ENCODE results near the gene IFIT3.
"Not testable (repeated sequence)": the region's sequence is repeated elsewhere in the genome, so short reads cannot be mapped to it uniquely, and the experiment has no call there.

Gene IFIT3, protein sequence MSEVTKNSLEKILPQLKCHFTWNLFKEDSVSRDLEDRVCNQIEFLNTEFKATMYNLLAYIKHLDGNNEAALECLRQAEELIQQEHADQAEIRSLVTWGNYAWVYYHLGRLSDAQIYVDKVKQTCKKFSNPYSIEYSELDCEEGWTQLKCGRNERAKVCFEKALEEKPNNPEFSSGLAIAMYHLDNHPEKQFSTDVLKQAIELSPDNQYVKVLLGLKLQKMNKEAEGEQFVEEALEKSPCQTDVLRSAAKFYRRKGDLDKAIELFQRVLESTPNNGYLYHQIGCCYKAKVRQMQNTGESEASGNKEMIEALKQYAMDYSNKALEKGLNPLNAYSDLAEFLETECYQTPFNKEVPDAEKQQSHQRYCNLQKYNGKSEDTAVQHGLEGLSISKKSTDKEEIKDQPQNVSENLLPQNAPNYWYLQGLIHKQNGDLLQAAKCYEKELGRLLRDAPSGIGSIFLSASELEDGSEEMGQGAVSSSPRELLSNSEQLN

DNA sequence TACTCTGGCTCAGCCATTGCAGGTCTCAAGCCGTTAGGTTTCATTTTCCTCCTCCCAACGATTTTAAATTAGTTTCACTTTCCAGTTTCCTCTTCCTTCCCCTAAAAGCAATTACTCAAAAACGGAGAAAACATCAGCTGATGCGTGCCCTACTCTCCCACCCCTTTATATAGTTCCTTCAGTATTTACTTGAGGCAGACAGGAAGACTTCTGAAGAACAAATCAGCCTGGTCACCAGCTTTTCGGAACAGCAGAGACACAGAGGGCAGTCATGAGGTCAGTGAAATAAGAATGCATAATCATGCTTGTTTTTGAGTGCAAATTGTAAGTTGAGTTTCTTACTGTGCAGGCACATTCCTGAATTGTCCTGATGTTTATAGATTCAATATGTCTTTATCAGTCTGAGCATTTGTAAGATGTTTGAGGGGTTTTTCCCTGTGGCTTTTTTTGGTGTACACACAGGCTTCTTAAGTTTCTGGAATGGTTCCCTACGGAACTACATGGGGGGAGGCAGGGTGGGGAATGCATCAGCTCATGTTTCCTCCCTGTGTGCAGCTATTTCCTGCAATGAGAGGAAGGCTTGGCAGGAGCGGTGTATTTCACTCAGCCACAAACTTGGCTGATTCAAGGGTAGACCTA lies at the start of gene IFIT3:
IFIT3 (plus strand) TSS at position 195 of the 639 bp plus-strand sequence; CDS start at position 272, 77 bp downstream.
- no peak for DNase-seq (ENCODE audit: low read depth in 2 of 2, low spot score in 1 of 2)

DNA sequence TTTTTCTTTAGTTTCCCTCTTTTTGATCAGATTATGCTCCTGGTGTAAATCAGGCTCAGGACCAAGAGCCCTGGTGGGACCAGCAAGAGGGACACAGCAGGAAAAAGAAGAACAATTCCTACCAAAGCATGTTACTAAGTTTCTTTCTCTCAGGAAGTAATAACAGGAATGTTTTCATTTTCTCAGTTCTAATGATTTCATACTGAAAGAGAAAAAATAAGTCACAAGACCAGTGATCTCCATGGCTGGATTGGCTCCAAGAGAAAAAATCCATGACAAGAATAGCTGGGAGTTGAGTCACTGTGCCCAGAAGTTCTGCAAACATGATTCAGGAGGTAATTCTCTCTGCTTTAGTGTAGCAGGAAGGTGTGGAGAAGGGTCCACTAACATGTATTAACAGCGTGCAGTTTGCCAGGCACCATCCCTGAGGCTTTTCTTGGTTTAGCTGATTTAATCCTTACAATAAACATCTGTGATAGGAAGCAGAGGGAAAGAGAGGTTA lies 49.7 kb upstream of the IFIT3 start:
- no peak for DNase-seq (ENCODE audit: low read depth in 2 of 2, low spot score in 1 of 2)

DNA sequence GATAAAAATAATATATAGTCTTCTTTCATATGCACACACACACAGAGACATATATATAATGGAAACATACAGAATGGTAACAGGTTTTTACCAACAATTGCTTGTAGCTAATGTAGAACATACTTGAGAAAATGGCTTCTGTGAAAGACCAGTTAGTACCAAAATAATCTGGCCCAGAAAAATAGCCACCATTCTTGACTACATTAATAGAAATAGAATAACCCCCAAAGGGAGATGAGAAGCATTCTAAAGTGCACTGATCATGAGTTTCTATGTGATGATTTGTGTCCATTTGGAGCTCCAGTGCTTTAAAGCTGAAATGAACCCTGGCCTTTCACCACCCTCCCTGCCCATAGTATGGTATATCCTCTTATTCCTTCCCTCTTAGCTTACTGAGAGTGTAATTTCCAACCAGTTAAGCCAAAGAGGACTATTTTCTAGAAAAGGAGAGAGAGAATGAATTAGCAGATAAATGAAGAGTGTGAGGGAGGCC lies 48.9 kb upstream of the IFIT3 start:
- no peak for DNase-seq (ENCODE audit: low read depth in 2 of 2, low spot score in 1 of 2)

DNA sequence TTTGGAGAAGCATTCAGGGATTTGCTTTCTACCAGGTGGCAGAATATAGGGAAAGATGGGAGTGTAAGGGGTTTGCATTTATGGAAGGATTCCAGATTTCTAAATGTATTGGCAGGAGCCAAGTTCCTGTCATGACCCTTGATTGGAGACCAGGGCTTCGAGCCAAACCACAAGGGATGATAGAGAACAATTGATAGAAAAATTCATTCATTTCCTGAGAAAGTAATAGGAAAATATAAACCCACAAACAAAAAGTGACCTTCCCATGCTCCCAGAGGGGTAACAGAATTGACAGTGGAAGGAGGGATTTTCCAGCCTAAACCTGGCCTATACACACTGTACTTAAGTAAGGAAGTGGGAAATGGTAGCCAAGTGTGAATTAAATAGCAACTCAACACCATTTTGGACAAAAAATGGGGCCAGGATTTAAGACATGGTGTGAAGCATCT lies 48.4 kb upstream of the IFIT3 start:
- DNase-seq (ENCODE audit: low read depth in 2 of 2, low spot score in 1 of 2): no peak

DNA sequence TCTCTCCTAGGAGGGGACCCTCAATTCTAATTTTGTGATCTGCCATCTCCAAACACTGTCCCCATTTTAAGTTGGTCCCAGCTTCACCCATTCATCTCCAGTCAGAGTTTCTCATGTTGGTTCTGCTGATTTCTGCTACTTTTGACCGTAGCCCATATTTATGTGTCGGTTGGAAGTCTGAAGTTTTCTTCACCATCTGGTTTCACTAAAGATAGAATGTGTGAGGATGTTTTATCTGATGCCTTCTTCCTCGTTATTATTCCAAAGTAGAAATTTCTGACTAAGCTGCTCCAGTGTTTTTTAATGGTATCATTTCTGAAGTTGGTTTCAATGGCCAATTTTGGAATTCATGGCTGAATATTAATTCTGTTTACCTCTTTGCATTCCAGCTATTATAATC lies 47.3 kb upstream of the IFIT3 start:
- no peak for DNase-seq (ENCODE audit: low read depth in 2 of 2, low spot score in 1 of 2)

DNA sequence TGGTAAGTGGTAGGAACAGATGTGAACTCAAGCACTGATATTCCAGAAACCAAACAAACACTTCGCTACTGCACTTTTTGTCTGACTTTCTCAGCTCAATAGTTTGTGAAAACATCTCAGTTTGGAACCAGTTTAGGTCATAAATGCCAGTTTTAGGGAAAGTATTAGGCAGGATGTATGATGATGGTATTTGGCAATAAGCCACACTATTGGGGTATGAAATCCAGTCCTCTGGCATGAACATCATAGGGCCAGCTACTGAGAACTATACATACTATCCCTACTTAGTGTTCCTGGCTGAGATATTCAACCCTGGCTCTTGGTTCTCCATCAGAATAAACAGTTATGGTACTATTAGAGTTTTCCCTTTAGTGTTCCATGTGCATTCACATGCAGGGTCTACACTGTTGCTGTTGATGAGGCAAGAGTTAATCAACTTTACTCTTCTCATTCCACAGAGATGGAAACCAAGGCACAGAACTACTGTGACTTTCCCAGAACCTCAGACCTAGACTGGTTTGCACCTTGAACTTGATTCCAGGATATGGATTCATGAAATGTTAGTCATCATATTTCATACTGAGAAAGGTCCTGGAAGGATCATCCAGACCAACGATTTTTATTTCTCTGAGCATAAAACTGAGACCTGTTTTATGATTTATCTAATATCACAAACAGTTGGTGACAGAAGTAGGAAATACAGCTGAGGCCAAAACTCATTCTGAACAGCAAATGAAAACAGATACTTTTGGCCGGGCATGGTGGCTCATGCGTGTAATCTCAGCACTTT lies 46.0 kb upstream of the IFIT3 start:
- DNase-seq (ENCODE audit: low read depth in 2 of 2, low spot score in 1 of 2): no peak

DNA sequence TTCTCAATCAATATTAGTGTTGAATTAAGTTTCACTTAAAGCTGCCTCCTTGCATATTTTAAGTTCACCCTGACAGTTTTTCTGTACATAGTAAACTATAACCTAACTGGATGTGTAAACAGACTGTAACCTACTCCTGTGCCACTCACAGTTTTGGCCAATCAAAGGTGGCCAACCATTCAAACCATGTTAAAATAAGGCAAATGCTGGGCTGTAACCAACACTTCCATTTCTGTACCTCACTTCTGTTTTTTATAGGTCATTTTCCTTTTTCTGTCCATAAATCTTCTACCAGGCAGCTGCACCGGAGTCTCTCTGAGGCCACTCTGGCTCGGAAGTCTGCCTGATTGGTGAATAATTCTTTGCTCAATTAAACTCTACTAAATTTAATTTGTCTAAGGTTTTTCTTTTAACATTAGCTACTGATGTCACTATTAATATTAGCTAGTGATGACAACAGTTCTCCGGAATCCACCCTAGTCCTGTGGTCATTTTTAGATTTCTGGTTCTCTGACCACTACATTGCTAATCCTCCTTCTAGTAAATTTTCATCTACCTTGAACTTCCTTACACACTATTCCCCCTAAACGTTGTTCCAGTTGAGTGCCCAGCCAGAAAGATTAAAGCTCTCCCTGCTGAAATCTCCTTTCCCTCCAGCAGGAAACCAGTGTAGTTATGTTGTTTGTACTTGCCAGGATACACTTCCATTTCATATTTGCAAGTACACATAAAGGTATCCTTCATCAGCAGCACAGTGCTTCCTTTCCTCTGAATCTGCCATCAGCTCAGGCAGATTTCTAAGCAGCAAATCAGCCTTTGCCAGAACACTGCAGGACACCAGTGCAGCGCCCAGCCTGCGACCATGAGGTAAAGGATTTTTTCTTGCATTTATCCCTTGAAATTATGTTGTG lies 44.5 kb upstream of the IFIT3 start:
- DNase-seq (ENCODE audit: low read depth in 2 of 2, low spot score in 1 of 2): no peak

DNA sequence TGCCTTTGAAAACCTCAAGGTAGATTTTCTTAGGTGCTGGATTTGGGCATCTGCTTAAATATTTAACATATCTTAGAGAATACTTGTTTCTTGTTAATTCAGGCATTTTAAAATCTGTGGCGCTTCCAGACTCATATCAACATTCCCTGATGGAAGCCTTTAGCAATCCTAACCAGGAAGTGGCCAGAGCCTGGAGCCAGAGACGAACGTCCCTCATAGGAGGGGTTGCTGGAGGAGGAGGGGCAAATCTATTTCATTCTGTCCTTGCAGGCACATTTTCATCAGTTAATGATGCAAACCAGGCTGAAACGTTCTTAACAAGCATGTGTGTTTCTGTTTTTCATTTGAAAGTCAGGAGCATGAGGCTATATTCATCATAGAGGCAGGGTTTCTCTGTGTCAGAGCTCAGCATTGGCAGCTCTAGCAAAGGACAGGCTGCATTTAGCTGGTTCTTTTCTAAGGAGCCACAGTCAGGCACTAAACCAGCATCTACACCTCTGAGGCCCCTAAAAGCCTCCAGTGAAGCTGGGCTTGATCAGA lies 43.8 kb upstream of the IFIT3 start:
- DNase-seq (ENCODE audit: low read depth in 2 of 2, low spot score in 1 of 2): no peak

DNA sequence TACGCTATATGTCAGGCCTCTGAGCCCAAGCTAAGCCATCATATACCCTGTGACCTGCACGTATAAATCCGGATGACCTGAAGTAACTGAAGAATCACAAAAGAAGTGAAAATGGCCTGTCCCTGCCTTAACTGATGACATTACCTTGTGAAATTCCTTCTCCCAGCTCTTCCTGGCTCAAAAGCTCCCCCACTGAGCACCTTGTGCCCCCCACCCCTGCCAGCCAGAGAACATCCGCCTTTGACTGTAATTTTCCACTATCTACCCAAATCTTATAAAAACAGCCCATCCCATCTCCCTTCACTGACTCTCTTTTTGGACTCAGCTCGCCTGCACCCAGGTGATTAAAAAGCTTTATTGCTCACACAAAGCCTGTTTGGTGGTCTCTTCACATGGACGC lies 43.1 kb upstream of the IFIT3 start:
- DNase-seq (ENCODE audit: low read depth in 2 of 2, low spot score in 1 of 2): not testable (repeated sequence)

DNA sequence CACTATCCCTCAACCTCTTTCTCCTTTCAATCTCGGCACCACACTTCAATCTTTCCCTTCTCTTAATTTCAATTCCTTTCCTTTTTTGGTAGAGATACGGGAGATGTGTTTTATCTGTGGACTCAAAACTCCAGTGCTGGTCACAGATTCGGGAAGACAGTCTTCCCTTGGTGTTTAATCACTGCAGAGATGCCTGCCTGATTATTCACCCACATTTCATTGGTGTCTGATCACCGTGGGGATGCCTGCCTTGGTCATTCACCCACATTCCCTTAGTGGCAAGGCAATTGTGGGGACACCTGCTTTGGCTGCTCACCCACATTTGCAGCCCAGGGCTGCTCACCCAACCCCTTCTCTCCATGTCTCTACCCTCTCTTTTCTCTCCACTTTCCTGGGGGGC lies 42.5 kb upstream of the IFIT3 start:
- not testable (repeated sequence) for DNase-seq (ENCODE audit: low read depth in 2 of 2, low spot score in 1 of 2)

DNA sequence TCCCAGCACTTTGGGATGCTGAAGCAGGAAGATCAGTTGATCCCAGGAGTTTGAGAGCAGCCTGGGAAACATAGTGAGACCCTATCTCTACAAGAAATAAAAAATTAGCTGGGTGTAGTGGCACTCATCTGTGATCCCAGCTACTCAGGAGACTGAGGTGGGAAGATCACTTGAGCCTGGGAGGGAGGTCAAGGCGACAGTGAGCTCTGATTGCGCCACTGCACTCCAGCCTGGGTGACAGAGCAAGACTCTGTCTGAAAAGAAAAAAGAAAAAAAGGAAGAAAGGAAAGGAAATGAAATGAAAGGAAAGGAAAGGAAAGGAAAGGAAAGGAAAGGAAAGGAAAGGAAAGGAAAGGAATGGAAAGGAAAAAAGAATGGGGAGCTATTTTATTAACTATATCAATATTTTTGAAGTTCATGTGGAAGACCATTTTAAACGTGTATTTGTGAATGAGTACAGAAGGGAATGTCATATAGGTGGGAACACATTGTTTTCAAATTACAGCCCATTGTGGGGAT lies 33.0 kb upstream of the IFIT3 start:
- DNase-seq (ENCODE audit: low read depth in 2 of 2, low spot score in 1 of 2): no peak

DNA sequence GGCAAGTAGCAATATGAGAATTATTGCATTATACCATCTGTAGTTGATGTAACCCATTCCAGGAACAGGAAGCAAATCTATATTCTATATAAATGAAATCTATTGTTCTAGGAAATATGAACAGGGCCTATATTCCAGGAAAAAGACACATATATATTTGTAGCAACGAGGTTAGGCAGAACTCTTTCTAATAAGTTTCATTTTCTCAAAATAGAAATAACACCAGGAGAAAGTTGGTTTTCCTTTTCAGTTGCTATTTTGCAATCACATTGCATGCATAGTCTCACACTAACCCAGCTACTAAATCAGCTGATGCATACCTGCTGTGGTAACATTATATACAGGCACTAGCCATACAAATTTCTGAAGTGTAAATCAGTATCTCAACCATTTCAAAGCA lies 32.2 kb upstream of the IFIT3 start:
- DNase-seq (ENCODE audit: low read depth in 2 of 2, low spot score in 1 of 2): no peak

DNA sequence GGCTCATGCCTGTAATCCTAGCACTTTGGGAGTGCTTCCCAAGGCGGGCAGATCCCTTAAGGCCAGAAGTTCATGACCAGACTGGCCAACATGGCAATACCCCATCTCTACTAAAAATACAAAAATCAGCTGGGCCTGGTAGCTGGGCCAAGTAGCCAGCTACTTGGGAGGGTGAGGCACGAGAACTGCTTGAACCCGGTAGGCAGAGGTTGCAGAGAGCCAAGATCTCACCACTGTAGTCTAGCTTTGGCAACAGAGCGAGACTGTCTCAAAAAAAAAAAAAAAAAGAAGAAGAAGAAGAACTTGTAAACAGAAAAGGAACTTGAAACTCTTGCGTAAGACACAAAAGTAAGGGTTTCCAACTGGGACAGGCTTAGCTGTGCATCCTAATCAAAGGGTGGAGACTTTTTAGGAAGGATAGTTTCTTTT lies 31.6 kb upstream of the IFIT3 start:
- no peak for DNase-seq (ENCODE audit: low read depth in 2 of 2, low spot score in 1 of 2)

DNA sequence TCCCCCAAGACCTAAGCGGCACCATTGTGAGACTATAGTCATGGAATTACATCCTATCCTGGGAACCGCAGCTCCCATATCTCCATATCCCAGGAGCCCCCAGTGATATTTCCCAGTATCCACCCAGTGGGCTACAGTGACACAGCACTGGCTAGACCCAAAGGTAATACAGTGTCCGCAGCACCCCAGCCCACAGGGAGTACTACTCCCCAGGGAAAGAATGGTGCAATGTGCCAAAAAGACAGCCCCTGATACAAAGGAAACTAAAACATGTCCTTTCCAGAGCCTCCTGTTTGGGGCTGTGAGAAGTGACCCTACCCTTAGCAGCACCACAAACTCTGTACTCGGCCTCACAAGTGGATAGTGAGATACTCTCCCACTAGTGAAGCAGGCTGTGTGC lies 30.4 kb upstream of the IFIT3 start:
- DNase-seq (ENCODE audit: low read depth in 2 of 2, low spot score in 1 of 2): no peak

DNA sequence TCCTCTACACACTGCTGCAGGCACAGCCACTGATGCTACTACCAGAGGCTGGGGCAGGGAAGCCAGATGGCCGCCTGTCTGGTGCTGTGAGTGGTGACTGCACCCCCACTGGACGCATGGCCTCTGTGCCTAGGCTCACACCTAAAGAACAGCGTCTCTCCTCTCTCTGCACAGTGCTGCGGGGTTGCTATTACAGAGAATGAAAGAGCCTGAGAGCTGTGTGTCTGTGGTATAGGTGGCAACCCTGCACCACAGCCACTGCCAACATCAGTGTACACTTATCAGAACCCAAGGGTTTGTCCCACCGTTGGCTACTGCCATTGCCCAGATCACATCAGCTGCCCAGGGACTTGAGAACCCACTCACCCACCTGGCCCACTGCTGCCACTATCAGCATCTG lies 30.0 kb upstream of the IFIT3 start:
- DNase-seq (ENCODE audit: low read depth in 2 of 2, low spot score in 1 of 2): no peak

DNA sequence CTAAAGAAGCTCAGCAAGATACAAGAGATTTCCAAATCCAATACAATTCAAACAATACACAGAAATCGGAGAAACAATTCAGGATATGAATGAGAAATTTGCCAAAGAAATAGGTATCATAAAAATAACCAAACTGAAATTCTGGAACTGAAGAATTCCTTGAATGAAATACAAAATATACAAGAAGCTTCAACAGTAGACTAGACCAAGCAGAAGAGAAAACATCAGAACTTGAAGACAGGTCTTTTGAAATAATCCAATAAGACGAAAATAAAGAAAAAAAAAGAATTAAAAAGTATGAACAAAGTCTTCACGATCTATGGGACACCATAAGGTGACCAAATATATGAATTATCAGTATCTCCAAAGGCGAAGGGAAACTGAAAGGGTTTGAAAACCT lies 28.8 kb upstream of the IFIT3 start:
- DNase-seq (ENCODE audit: low read depth in 2 of 2, low spot score in 1 of 2): no peak

DNA sequence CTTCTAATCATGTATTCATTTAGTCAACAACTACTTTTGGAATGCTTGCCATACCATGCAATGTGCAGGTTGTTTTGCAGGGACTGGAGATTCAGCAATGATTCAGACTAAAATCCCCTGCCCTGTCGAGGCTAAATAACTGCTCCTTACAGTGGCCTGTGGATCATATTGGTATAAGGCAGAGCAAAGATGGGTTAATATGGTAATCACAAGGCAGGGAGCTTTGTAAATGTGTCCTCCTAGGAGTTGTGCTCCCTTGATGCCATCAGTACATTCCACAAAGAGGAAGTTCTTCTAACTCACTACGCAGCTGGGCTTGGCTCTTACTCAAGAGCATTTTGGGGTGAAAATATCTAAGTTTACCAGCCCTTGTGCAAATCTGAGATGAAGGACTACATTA lies 26.6 kb upstream of the IFIT3 start:
- no peak for DNase-seq (ENCODE audit: low read depth in 2 of 2, low spot score in 1 of 2)

DNA sequence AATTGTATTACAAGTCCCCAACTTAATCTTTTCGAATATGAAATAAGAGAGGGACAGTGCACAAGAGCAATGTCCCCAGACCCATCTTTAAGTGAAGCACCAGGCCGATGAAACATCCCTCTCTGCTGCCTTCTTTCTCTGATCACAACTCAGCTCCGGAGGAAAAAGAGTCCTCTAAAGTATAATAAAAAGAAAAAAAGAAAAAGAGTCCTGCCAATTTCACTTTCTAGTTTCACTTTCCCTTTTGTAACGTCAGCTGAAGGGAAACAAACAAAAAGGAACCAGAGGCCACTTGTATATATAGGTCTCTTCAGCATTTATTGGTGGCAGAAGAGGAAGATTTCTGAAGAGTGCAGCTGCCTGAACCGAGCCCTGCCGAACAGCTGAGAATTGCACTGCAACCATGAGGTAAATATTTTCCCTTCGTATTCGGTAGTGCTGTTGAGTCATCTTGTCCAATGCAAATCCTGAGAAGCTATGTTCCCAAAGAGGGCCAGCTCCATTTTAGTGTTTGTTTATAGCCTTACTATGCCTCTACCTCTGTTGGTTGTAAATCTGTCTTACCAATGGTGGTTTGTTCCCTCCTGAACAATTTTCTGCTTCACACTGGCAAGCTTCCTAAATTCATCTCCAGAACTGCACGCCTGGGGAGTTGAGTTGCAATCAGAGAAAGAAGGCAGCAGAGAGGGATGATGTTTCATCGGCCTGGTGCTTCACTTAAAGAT lies 25.9 kb upstream of the IFIT3 start, which contains the start of gene IFIT2:
IFIT2 (plus strand) TSS at position 326 of the 725 bp plus-strand sequence; CDS start at position 404, 78 bp downstream.
- no peak for DNase-seq (ENCODE audit: low read depth in 2 of 2, low spot score in 1 of 2)

DNA sequence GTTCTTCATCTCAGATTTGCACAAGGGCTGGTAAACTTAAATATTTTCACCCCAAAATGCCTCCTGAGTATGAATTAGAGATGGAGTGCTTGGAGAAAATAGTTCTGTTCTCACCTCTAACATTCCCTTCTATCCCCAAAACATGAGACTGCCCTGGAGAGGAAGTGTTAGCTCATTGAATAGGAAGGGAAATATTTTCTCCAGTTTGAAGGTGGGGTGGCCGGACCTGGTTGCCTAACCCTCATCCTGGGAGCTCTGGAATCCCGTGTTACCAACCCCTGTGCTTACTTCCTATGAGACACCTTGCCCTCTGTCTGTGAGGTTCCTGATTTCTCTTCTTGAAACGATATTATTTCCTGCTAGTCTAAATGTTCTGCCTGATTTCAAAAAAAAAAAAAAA lies 25.2 kb upstream of the IFIT3 start:
- DNase-seq (ENCODE audit: low read depth in 2 of 2, low spot score in 1 of 2): no peak

All from stimulated activated CD8-positive, alpha-beta memory T cell treated with anti-CD3 and anti-CD28 coated beads, Interleukin-4, amount 100 ng/mL, for 1 hour (primary cell).